Natural killer cell (primary cell): ENCODE measurements around the gene SAFB2. TPM values are rescaled to one million over a fixed set of nuclear protein-coding genes. Genes with fewer than 3 reads are reported as not detected.

Experiments used
- ATAC-seq, 3 donors: fragments of 150-1000 bp in 2 of 3; fragments of 200-7000 bp in 1 of 3; cut with Tn5 transposase; 1 replicate in 1 of 3; 2 replicates in 2 of 3; pipeline ENCODE4 v1.10.0; 2021; ENCODE audit warnings: mild to moderate bottlenecking in 2 of 3, moderate library complexity in 2 of 3
- DNase-seq, 2 donors: peaks; one replicate each; pipeline versions ENCODE4 v3.0.0 to v3.0.0-alpha.2; 2013 to 2021; ENCODE audit warnings: mixed read lengths in 1 of 2
- H3K27ac ChIP-seq: one replicate; pipeline ENCODE4 v1.5.1; 2013; ENCODE audit warnings: mild to moderate bottlenecking, low read length
- H3K27me3 ChIP-seq: one replicate; pipeline ENCODE4 v1.6.1; 2013; ENCODE audit warnings: low read length; ENCODE audit not compliant: control insufficient read depth, insufficient read depth
- H3K36me3 ChIP-seq: one replicate; pipeline ENCODE4 v1.6.1; 2013; ENCODE audit warnings: low read length; ENCODE audit not compliant: control insufficient read depth, insufficient read depth
- H3K4me1 ChIP-seq: one replicate; pipeline ENCODE4 v1.6.1; 2013; ENCODE audit warnings: low read length; ENCODE audit not compliant: control insufficient read depth, insufficient read depth
- H3K4me3 ChIP-seq: one replicate; pipeline ENCODE4 v1.5.1; 2013; ENCODE audit warnings: low read length
- H3K9me3 ChIP-seq: one replicate; pipeline ENCODE4 v1.6.1; 2013; ENCODE audit warnings: low read length; ENCODE audit not compliant: control insufficient read depth, insufficient read depth
- H3K27ac Mint-ChIP-seq, 2 donors: one replicate each; pipeline ENCODE4 v1.8.0; 2022; ENCODE audit warnings: mild to moderate bottlenecking in 2 of 2, mixed read lengths in 2 of 2, moderate library complexity in 1 of 2
- H3K27me3 Mint-ChIP-seq, 2 donors: one replicate each; pipeline ENCODE4 v1.8.0; 2022; ENCODE audit warnings: low read depth in 2 of 2, mixed read lengths in 2 of 2
- H3K36me3 Mint-ChIP-seq: one replicate; pipeline ENCODE4 v1.8.0; 2022; ENCODE audit warnings: mixed read lengths
- H3K4me1 Mint-ChIP-seq, 2 donors: one replicate each; pipeline ENCODE4 v1.8.0; 2022; ENCODE audit warnings: mixed read lengths in 2 of 2
- H3K4me3 Mint-ChIP-seq: one replicate; pipeline ENCODE4 v1.8.0; 2022; ENCODE audit warnings: mild to moderate bottlenecking, moderate library complexity, mixed read lengths
- H3K9me3 Mint-ChIP-seq, 2 donors: one replicate each; pipeline ENCODE4 v1.8.0; 2022; ENCODE audit warnings: mixed read lengths in 2 of 2
- CTCF ChIP-seq: fragments of 200-600 bp; IDR thresholded peaks from one replicate; pipeline ENCODE4 v1.8.0; 2022; ENCODE audit warnings: antibody characterized with exemption
- WGBS: methylation state at CpG from one replicate; pipeline ENCODE4 v1.1.7; 2013; ENCODE audit warnings: missing lambda C conversion rate; ENCODE audit not compliant: insufficient coverage; 5-methylcytosine and 5-hydroxymethylcytosine counted together
- intact Hi-C: fragments of 100-400 bp; cut with micrococcal nuclease; formaldehyde crosslinking; loops from one replicate; pipeline ENCODE4 v1.14.2; 2022
- total RNA-seq, 4 donors: library from RNA; stranded (reverse); fragments of 120-200 nt in 1 of 4; gene quantifications; one replicate each; pipeline versions ENCODE4 v1.2.3 to v1.2.4, GENCODE V29; 2013 to 2022

SAFB2 gene
- total RNA-seq, 3 donors from 2014 or later (not counting 1 experiment from before 2014, with no cell fraction given) = 232 to 264 (median 258) TPM

GRCh38 chr19:5559804-5560133, 62.8 kb downstream of the SAFB2 start:
- H3K27ac Mint-ChIP-seq = no peak overlapping the region
- intact Hi-C loops = no loop called here
- no peak for TF ChIP-seq CTCF
- no peak for DNase-seq
- H3K4me3 Mint-ChIP-seq = no peak overlapping the region
- Histone ChIP-seq H3K27ac (no peak overlapping the region), H3K4me3 (no peak overlapping the region), H3K27me3 (no peaks in the 10 kb centered on the region), H3K9me3 (peaks cover 12% of the 10 kb centered on the region), H3K4me1 (no peaks in the 10 kb centered on the region), H3K36me3 (no peaks in the 10 kb centered on the region)
- WGBS = 52% methylated on average over 3 of the region's 3 CpGs
- H3K36me3 Mint-ChIP-seq = no peaks in the 10 kb centered on the region
- no peaks in the 10 kb centered on the region for H3K4me1 Mint-ChIP-seq
- peaks cover 0 to 2% of the 10 kb centered on the region in 2 donors for H3K9me3 Mint-ChIP-seq
- ATAC-seq = no peak
- H3K27me3 Mint-ChIP-seq = peaks cover 8 to 17% of the 10 kb centered on the region in 2 donors

DNA sequence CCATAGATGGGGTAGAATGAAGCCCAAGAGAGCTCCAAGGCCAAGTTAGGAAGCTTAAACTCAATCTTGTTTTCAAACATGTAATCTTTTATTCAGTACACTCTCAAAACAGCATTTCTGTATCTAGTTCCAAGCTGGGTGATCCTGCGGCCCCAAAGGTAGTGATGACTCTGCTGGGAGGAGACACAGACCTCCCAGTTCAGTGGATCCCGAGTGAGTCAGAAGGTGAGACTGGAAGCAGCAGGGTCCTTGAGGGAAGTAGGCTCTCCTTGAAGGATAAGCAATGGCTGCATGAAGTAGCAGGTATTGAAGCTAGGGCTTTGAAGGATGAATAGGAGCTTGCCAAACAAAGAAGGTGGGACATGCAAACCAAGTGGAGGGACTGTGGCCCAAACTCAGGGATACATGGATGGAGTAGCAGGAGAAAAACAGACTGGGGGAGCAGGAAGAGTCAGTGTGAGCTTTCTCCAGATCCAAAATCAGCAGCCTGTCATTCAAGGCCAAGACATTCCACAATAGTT, 64.4 kb downstream of the SAFB2 start:
- H3K4me3 ChIP-seq = no peak overlapping the region
- no peak overlapping the region for H3K27ac ChIP-seq
- ATAC-seq = no peak
- no peak overlapping the region for H3K27ac Mint-ChIP-seq
- no peaks in the 10 kb centered on the region for H3K4me1 Mint-ChIP-seq
- no peaks in the 10 kb centered on the region for H3K36me3 ChIP-seq
- H3K4me3 Mint-ChIP-seq = no peak overlapping the region
- no peaks in the 10 kb centered on the region for H3K4me1 ChIP-seq
- TF ChIP-seq CTCF = no peak
- no peaks in the 10 kb centered on the region for H3K27me3 ChIP-seq
- H3K9me3 ChIP-seq = peaks cover 12% of the 10 kb centered on the region
- DNase-seq = no peak
- peaks cover 8 to 17% of the 10 kb centered on the region in 2 donors for H3K27me3 Mint-ChIP-seq
- 78% methylated on average over 2 of the region's 2 CpGs for WGBS
- H3K36me3 Mint-ChIP-seq = no peaks in the 10 kb centered on the region
- peaks cover 0 to 2% of the 10 kb centered on the region in 2 donors for H3K9me3 Mint-ChIP-seq
- intact Hi-C loops = no loop called here

DNA sequence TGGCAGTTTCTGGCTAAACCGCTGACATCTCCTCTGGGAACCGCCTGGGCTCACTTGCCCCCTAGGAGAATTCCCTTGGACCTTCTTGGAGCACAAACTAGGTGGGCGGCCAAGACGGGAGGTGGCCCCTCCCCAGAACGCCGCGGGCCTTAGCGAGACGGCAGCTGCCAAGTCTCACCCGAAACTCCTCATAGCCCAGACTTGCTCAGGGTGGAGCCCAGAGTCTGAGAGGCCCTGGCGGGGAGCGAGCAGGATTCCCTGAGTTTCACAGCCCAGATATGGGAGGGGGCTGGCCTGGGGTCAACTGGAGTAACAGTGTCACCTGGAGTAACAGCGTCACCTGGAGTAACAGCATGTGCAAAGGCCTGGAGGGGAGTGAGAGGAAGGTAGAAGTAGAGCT, 64.9 kb downstream of the SAFB2 start:
- WGBS = 71% methylated on average over 13 of the region's 13 CpGs
- no peaks in the 10 kb centered on the region for H3K4me1 Mint-ChIP-seq
- no peak for DNase-seq
- Histone ChIP-seq H3K9me3 (peaks cover 12% of the 10 kb centered on the region), H3K36me3 (no peaks in the 10 kb centered on the region), H3K27me3 (no peaks in the 10 kb centered on the region), H3K4me1 (no peaks in the 10 kb centered on the region), H3K27ac (no peak overlapping the region), H3K4me3 (no peak overlapping the region)
- H3K36me3 Mint-ChIP-seq = no peaks in the 10 kb centered on the region
- ATAC-seq = no peak
- intact Hi-C loops = no loop called here
- H3K9me3 Mint-ChIP-seq = peaks cover 0 to 2% of the 10 kb centered on the region in 2 donors
- no peak for TF ChIP-seq CTCF
- peaks cover 8 to 13% of the 10 kb centered on the region in 2 donors for H3K27me3 Mint-ChIP-seq
- no peak overlapping the region for H3K27ac Mint-ChIP-seq
- H3K4me3 Mint-ChIP-seq = no peak overlapping the region

- ATAC-seq = no peak
- H3K27me3 ChIP-seq = no peaks in the 10 kb centered on the region
- H3K4me3 Mint-ChIP-seq = no peak overlapping the region
- H3K27ac Mint-ChIP-seq = no peak overlapping the region
- no peaks in the 10 kb centered on the region for H3K4me1 ChIP-seq
- 97% methylated on average over 4 of the region's 5 CpGs for WGBS
- no peak for DNase-seq
- H3K9me3 Mint-ChIP-seq = no peaks in the 10 kb centered on the region
- TF ChIP-seq CTCF = no peak
- H3K36me3 Mint-ChIP-seq = no peaks in the 10 kb centered on the region
- intact Hi-C loops = no loop called here
- no peak overlapping the region for H3K4me3 ChIP-seq
- H3K4me1 Mint-ChIP-seq = no peaks in the 10 kb centered on the region
- no peaks in the 10 kb centered on the region for H3K36me3 ChIP-seq
- peaks cover 8 to 15% of the 10 kb centered on the region in 2 donors for H3K27me3 Mint-ChIP-seq
- H3K27ac ChIP-seq = no peak overlapping the region
- H3K9me3 ChIP-seq = no peaks in the 10 kb centered on the region
These were observed 67.7 kb downstream of the SAFB2 start for GRCh38 chr19:5554828-5555227.
